Muscle layer of duodenum (tissue), 2 donors: ENCODE results near the gene AFMID.
"Not testable (repeated sequence)": the region's sequence is repeated elsewhere in the genome, so short reads cannot be mapped to it uniquely, and the experiment has no call there.

ENCODE experiments used
- H3K27ac ChIP-seq: one replicate; pipeline ENCODE4 v1.7.0; 2013; ENCODE audit warnings: mild to moderate bottlenecking, low read length
- H3K27me3 ChIP-seq: one replicate; pipeline ENCODE4 v1.7.0; 2013; ENCODE audit warnings: low read depth, mild to moderate bottlenecking, control low read depth, low read length
- H3K36me3 ChIP-seq, 2 donors: one replicate each; pipeline ENCODE4 v1.7.0; 2013; ENCODE audit warnings: low read length in 2 of 2, control low read depth in 1 of 2, mild to moderate bottlenecking in 1 of 2; ENCODE audit not compliant: insufficient read depth in 2 of 2, control insufficient read depth in 1 of 2
- H3K4me1 ChIP-seq, 2 donors: one replicate each; pipeline ENCODE4 v1.7.0; 2013; ENCODE audit warnings: low read length in 2 of 2, mild to moderate bottlenecking in 2 of 2, control low read depth in 1 of 2, moderate library complexity in 1 of 2; ENCODE audit not compliant: insufficient read depth in 2 of 2, control insufficient read depth in 1 of 2
- H3K4me3 ChIP-seq, 2 donors: one replicate each; pipeline ENCODE4 v1.7.0; 2013; ENCODE audit warnings: low read length in 2 of 2, low read depth in 1 of 2, mild to moderate bottlenecking in 1 of 2
- H3K9me3 ChIP-seq, 2 donors: one replicate each; pipeline ENCODE4 v1.7.0; 2013; ENCODE audit warnings: low read length in 2 of 2, control low read depth in 1 of 2, mild to moderate bottlenecking in 1 of 2; ENCODE audit not compliant: control insufficient read depth in 1 of 2
- donor health status: healthy.

AFMID gene

GRCh38 chr17:78227455-78227916 is 40.3 kb downstream of the AFMID start:
- Histone ChIP-seq H3K36me3 (no peaks in the 10 kb centered on the region), H3K9me3 (no peaks in the 10 kb centered on the region), H3K27me3 (peaks cover 14% of the 10 kb centered on the region), H3K4me1 (peaks cover 0 to 10% of the 10 kb centered on the region in 2 donors), H3K27ac (no peak overlapping the region), H3K4me3 (no peak overlapping the region)

- H3K36me3 ChIP-seq = no peaks in the 10 kb centered on the region
- H3K27me3 ChIP-seq = peaks cover 21% of the 10 kb centered on the region
- peaks cover 0 to 11% of the 10 kb centered on the region in 2 donors for H3K4me1 ChIP-seq
- no peak overlapping the region for H3K4me3 ChIP-seq
- no peaks in the 10 kb centered on the region for H3K9me3 ChIP-seq
- H3K27ac ChIP-seq = no peak overlapping the region
These were observed 41.0 kb downstream of the AFMID start for GRCh38 chr17:78228176-78228575.

GRCh38 chr17:78230252-78230962 is 43.2 kb downstream of the AFMID start:
- Histone ChIP-seq H3K9me3 (no peaks in the 10 kb centered on the region), H3K27me3 (peaks cover 21% of the 10 kb centered on the region), H3K27ac (no peak overlapping the region), H3K4me3 (no peak overlapping the region), H3K4me1 (peaks cover 0 to 11% of the 10 kb centered on the region in 2 donors), H3K36me3 (no peaks in the 10 kb centered on the region)

GRCh38 chr17:78230996-78231935 is 44.1 kb downstream of the AFMID start, which contains the start of gene TMEM235:
Gene TMEM235, plus strand, starts transcription at chr17:78231631. Its CDS starts 393 bp downstream, at chr17:78232024.
- H3K9me3 ChIP-seq = no peaks in the 10 kb centered on the region
- H3K4me3 ChIP-seq = no peak within 1 kb of the TSS
- peaks cover 21% of the 10 kb centered on the region for H3K27me3 ChIP-seq
- no peak within 1 kb of the TSS for H3K27ac ChIP-seq
- peaks cover 0 to 11% of the 10 kb centered on the region in 2 donors for H3K4me1 ChIP-seq
- no peaks in the 10 kb centered on the region for H3K36me3 ChIP-seq

GRCh38 chr17:78231991-78232858 is 45.1 kb downstream of the AFMID start:
- Histone ChIP-seq H3K36me3 (no peaks in the 10 kb centered on the region), H3K9me3 (no peaks in the 10 kb centered on the region), H3K4me1 (peaks cover 0 to 11% of the 10 kb centered on the region in 2 donors), H3K27me3 (peaks cover 21% of the 10 kb centered on the region), H3K4me3 (no peak overlapping the region), H3K27ac (no peak overlapping the region)

- Histone ChIP-seq H3K4me3 (no peak overlapping the region), H3K4me1 (peaks cover 0 to 11% of the 10 kb centered on the region in 2 donors), H3K9me3 (no peaks in the 10 kb centered on the region), H3K27ac (no peak overlapping the region), H3K36me3 (no peaks in the 10 kb centered on the region), H3K27me3 (peaks cover 21% of the 10 kb centered on the region)
These were observed 45.7 kb downstream of the AFMID start for GRCh38 chr17:78232859-78233173.

GRCh38 chr17:78233678-78234077 is 46.5 kb downstream of the AFMID start:
- Histone ChIP-seq H3K4me1 (peaks cover 0 to 11% of the 10 kb centered on the region in 2 donors), H3K27me3 (peaks cover 21% of the 10 kb centered on the region), H3K4me3 (no peak overlapping the region), H3K9me3 (no peaks in the 10 kb centered on the region), H3K27ac (no peak overlapping the region), H3K36me3 (no peaks in the 10 kb centered on the region)

- peaks cover 0 to 11% of the 10 kb centered on the region in 2 donors for H3K4me1 ChIP-seq
- no peaks in the 10 kb centered on the region for H3K9me3 ChIP-seq
- H3K4me3 ChIP-seq = no peak overlapping the region
- peaks cover 21% of the 10 kb centered on the region for H3K27me3 ChIP-seq
- H3K36me3 ChIP-seq = no peaks in the 10 kb centered on the region
- no peak overlapping the region for H3K27ac ChIP-seq
These were observed 47.2 kb downstream of the AFMID start for GRCh38 chr17:78234261-78234865.

GRCh38 chr17:78235022-78235421 is 47.9 kb downstream of the AFMID start:
- H3K27ac ChIP-seq, H3K4me3 ChIP-seq, H3K36me3 ChIP-seq, H3K9me3 ChIP-seq: not testable (repeated sequence)
- Histone ChIP-seq H3K4me1 (peaks cover 0 to 11% of the 10 kb centered on the region in 2 donors), H3K27me3 (peaks cover 21% of the 10 kb centered on the region)

GRCh38 chr17:78235885-78236284 is 48.7 kb downstream of the AFMID start:
- H3K27ac ChIP-seq = no peak overlapping the region
- H3K4me3 ChIP-seq = no peak overlapping the region
- H3K4me1 ChIP-seq = peaks cover 0 to 11% of the 10 kb centered on the region in 2 donors
- H3K9me3 ChIP-seq = no peaks in the 10 kb centered on the region
- H3K36me3 ChIP-seq = no peaks in the 10 kb centered on the region
- H3K27me3 ChIP-seq = peaks cover 19% of the 10 kb centered on the region
